WTC11 (cell line): ENCODE measurements around the gene ZNF688. TPM values are rescaled to one million over a fixed set of nuclear protein-coding genes. Genes with fewer than 3 reads are reported as not detected.

Experiments used
- ATAC-seq: fragments of 200-7000 bp; cut with Tn5 transposase; 2 replicates; pipeline ENCODE4 v1.10.0; 2021; ENCODE audit warnings: mild to moderate bottlenecking, moderate library complexity
- CTCF ChIA-PET: fragments of 300-600 bp; sonication (Branson Sonifier 250); formaldehyde crosslinking; loops from one replicate; lab custom pipeline; 2021; ENCODE audit warnings: antibody characterized with exemption; lab: Charles Lee
- POLR2A ChIA-PET: fragments of 350-600 bp; sonication (Branson Sonifier 250); formaldehyde crosslinking; loops from one replicate; lab custom pipeline; 2021; ENCODE audit warnings: antibody characterized with exemption; lab: Charles Lee
- DNase-seq: peaks from one replicate; pipeline ENCODE4 v3.0.0; 2021; ENCODE audit warnings: low spot score
- H3K27ac Mint-ChIP-seq: 2 replicates; pipeline ENCODE4 v1.8.0; 2021; ENCODE audit warnings: mixed read lengths
- H3K27me3 Mint-ChIP-seq: 2 replicates; pipeline ENCODE4 v1.8.0; 2021; ENCODE audit warnings: low read depth, mild to moderate bottlenecking, moderate library complexity, mixed read lengths
- H3K36me3 Mint-ChIP-seq: 2 replicates; pipeline ENCODE4 v1.8.0; 2021; ENCODE audit warnings: mixed read lengths
- H3K4me1 Mint-ChIP-seq: 2 replicates; pipeline ENCODE4 v1.8.0; 2022; ENCODE audit warnings: mixed read lengths
- H3K4me3 Mint-ChIP-seq: 2 replicates; pipeline ENCODE4 v1.8.0; 2021; ENCODE audit warnings: mild to moderate bottlenecking, moderate library complexity, mixed read lengths
- H3K9me3 Mint-ChIP-seq: 2 replicates; pipeline ENCODE4 v1.8.0; 2021; ENCODE audit warnings: mixed read lengths
- CBFB ChIP-seq: sonication (generic); formaldehyde crosslinking; IDR thresholded peaks from 2 replicates; pipeline ENCODE4 v1.8.1; 2022; ENCODE audit warnings: mild to moderate bottlenecking, low read depth, missing genetic modification reagents
- ERG ChIP-seq: fragments of 250-450 bp; sonication (Bioruptor Pico); IDR thresholded peaks from 2 replicates; pipeline ENCODE4 v1.8.0; 2021; ENCODE audit warnings: mild to moderate bottlenecking
- ESRRA ChIP-seq: sonication (generic); formaldehyde crosslinking; IDR thresholded peaks from 2 replicates; pipeline ENCODE4 v1.8.1; 2022; ENCODE audit warnings: mild to moderate bottlenecking, missing genetic modification reagents, borderline replicate concordance
- GABPB1 ChIP-seq: sonication (generic); formaldehyde crosslinking; IDR thresholded peaks from 2 replicates; pipeline ENCODE4 v1.8.1; 2023; ENCODE audit warnings: mild to moderate bottlenecking, missing genetic modification reagents
- IRF2 ChIP-seq: sonication (generic); formaldehyde crosslinking; IDR thresholded peaks from 2 replicates; pipeline ENCODE4 v1.8.0; 2022; ENCODE audit warnings: low read depth, missing genetic modification reagents, borderline replicate concordance
- JUN ChIP-seq: sonication (generic); formaldehyde crosslinking; IDR thresholded peaks from 2 replicates; pipeline ENCODE4 v1.8.0; 2023; ENCODE audit warnings: mild to moderate bottlenecking, missing genetic modification reagents
- RELA ChIP-seq: sonication (generic); formaldehyde crosslinking; IDR thresholded peaks from 2 replicates; pipeline ENCODE4 v1.8.1; 2022; ENCODE audit warnings: missing genetic modification reagents, mild to moderate bottlenecking, borderline replicate concordance
- TCF7 ChIP-seq: sonication (generic); formaldehyde crosslinking; IDR thresholded peaks from 2 replicates; pipeline ENCODE4 v1.8.0; 2022; ENCODE audit warnings: mild to moderate bottlenecking, low read depth, missing genetic modification reagents, moderate library complexity
- ZBTB21 ChIP-seq: sonication (generic); formaldehyde crosslinking; IDR thresholded peaks from 2 replicates; pipeline ENCODE4 v1.8.1; 2023; ENCODE audit warnings: mild to moderate bottlenecking, missing genetic modification reagents, borderline replicate concordance
- ZNF512 ChIP-seq: sonication (generic); formaldehyde crosslinking; IDR thresholded peaks from 2 replicates; pipeline ENCODE4 v1.8.1; 2022; ENCODE audit warnings: missing genetic modification reagents, borderline replicate concordance
- total RNA-seq: library from RNA; stranded (reverse); gene quantifications from 3 replicates; pipeline ENCODE4 v1.2.3, GENCODE V29; 2021
- TF ChIP-seq, protein P1 (sequence below): sonication (generic); formaldehyde crosslinking; IDR thresholded peaks from 2 replicates; pipeline ENCODE4 v1.8.1; 2023; ENCODE audit warnings: mild to moderate bottlenecking, moderate library complexity, missing genetic modification reagents
- TF ChIP-seq, protein P2 (sequence below): fragments of 250-450 bp; sonication (Bioruptor Pico); IDR thresholded peaks from 2 replicates; pipeline ENCODE4 v1.9.0; 2021; ENCODE audit warnings: moderate library complexity, mild to moderate bottlenecking, inconsistent platforms, borderline replicate concordance
- TF ChIP-seq, protein P3 (sequence below): sonication (generic); formaldehyde crosslinking; conservative IDR thresholded peaks from 2 replicates; pipeline ENCODE4 v1.8.1; 2023; ENCODE audit warnings: mild to moderate bottlenecking, low read depth, missing genetic modification reagents, moderate library complexity
- TF ChIP-seq, protein P4 (sequence below): sonication (generic); formaldehyde crosslinking; IDR thresholded peaks from 2 replicates; pipeline ENCODE4 v1.8.1; 2022; ENCODE audit warnings: low read depth, mild to moderate bottlenecking, moderate library complexity, missing genetic modification reagents, borderline replicate concordance
- TF ChIP-seq, protein P5 (sequence below): sonication (generic); formaldehyde crosslinking; conservative IDR thresholded peaks from 2 replicates; pipeline ENCODE4 v1.8.1; 2022; ENCODE audit warnings: mild to moderate bottlenecking, missing genetic modification reagents
- TF ChIP-seq, protein P6 (sequence below): sonication (generic); formaldehyde crosslinking; IDR thresholded peaks from 2 replicates; pipeline ENCODE4 v1.8.1; 2022; ENCODE audit warnings: mild to moderate bottlenecking, moderate library complexity, missing genetic modification reagents

The ZNF688 gene
- total RNA-seq, 1 experiment from 2014 or later, result 4.2 TPM

GRCh38 chr16:30548416-30549253 lies 22.9 kb downstream of the ZNF688 start (continued):
- TF ChIP-seq ZNF512 (no peak), ESRRA (no peak), TCF7 (CRISPR knock-in tag) (no peak), JUN (no peak)
- TF ChIP-seq, protein P1, sequence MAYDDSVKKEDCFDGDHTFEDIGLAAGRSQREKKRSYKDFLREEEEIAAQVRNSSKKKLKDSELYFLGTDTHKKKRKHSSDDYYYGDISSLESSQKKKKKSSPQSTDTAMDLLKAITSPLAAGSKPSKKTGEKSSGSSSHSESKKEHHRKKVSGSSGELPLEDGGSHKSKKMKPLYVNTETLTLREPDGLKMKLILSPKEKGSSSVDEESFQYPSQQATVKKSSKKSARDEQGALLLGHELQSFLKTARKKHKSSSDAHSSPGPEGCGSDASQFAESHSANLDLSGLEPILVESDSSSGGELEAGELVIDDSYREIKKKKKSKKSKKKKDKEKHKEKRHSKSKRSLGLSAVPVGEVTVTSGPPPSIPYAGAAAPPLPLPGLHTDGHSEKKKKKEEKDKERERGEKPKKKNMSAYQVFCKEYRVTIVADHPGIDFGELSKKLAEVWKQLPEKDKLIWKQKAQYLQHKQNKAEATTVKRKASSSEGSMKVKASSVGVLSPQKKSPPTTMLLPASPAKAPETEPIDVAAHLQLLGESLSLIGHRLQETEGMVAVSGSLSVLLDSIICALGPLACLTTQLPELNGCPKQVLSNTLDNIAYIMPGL (CRISPR knock-in tag), result no peak

DNA sequence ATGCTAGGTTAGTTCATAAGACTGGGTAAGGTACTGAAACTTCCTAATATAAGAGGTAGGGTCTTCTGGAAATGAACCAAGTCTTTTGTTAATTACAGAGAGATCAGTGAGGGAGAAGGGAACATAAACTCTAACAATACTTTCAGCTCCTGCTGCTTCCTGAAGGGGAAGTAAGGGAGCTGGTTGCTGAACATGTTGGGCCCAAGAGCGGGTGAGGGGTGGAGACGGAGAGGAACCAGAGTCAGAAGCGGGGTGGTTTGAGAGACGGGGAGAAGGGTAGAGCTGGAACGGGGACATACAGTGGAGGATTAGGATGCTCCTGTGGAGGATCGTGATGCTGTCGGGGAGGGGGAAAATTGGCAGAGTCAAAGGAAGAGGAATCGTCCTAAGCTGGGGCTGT lies 25.4 kb downstream of the ZNF688 start:
- Mint-ChIP-seq H3K27ac (no peak overlapping the region), H3K4me1 (peaks cover 17% of the 10 kb centered on the region), H3K36me3 (peaks cover 5% of the 10 kb centered on the region; the same call in 1 of the 2 replicates), H3K27me3 (no peaks in the 10 kb centered on the region), H3K9me3 (no peaks in the 10 kb centered on the region; the same call in 1 of the 2 replicates), H3K4me3 (no peak overlapping the region)
- no peak for DNase-seq
- ATAC-seq, result no peak
- no peak for TF ChIP-seq IRF2
- no peak for TF ChIP-seq GABPB1 (CRISPR knock-in tag)
- no peak for TF ChIP-seq ZNF512
- TF ChIP-seq, protein P2, sequence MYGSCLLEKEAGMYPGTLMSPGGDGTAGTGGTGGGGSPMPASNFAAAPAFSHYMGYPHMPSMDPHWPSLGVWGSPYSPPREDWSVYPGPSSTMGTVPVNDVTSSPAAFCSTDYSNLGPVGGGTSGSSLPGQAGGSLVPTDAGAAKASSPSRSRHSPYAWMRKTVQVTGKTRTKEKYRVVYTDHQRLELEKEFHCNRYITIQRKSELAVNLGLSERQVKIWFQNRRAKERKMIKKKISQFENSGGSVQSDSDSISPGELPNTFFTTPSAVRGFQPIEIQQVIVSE (CRISPR knock-in tag), result no peak
- no peak for TF ChIP-seq ZBTB21 (CRISPR knock-in tag)
- no peak for TF ChIP-seq ERG (CRISPR knock-in tag)
- TF ChIP-seq ESRRA, result no peak
- TF ChIP-seq, protein P3, sequence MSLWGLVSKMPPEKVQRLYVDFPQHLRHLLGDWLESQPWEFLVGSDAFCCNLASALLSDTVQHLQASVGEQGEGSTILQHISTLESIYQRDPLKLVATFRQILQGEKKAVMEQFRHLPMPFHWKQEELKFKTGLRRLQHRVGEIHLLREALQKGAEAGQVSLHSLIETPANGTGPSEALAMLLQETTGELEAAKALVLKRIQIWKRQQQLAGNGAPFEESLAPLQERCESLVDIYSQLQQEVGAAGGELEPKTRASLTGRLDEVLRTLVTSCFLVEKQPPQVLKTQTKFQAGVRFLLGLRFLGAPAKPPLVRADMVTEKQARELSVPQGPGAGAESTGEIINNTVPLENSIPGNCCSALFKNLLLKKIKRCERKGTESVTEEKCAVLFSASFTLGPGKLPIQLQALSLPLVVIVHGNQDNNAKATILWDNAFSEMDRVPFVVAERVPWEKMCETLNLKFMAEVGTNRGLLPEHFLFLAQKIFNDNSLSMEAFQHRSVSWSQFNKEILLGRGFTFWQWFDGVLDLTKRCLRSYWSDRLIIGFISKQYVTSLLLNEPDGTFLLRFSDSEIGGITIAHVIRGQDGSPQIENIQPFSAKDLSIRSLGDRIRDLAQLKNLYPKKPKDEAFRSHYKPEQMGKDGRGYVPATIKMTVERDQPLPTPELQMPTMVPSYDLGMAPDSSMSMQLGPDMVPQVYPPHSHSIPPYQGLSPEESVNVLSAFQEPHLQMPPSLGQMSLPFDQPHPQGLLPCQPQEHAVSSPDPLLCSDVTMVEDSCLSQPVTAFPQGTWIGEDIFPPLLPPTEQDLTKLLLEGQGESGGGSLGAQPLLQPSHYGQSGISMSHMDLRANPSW, result no peak
- TF ChIP-seq, protein P4, sequence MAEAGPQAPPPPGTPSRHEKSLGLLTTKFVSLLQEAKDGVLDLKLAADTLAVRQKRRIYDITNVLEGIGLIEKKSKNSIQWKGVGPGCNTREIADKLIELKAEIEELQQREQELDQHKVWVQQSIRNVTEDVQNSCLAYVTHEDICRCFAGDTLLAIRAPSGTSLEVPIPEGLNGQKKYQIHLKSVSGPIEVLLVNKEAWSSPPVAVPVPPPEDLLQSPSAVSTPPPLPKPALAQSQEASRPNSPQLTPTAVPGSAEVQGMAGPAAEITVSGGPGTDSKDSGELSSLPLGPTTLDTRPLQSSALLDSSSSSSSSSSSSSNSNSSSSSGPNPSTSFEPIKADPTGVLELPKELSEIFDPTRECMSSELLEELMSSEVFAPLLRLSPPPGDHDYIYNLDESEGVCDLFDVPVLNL (CRISPR knock-in tag), result no peak
- TF ChIP-seq TCF7 (CRISPR knock-in tag), result no peak
- TF ChIP-seq, protein P5, sequence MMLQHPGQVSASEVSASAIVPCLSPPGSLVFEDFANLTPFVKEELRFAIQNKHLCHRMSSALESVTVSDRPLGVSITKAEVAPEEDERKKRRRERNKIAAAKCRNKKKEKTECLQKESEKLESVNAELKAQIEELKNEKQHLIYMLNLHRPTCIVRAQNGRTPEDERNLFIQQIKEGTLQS (CRISPR knock-in tag), result no peak
- TF ChIP-seq, protein P6, sequence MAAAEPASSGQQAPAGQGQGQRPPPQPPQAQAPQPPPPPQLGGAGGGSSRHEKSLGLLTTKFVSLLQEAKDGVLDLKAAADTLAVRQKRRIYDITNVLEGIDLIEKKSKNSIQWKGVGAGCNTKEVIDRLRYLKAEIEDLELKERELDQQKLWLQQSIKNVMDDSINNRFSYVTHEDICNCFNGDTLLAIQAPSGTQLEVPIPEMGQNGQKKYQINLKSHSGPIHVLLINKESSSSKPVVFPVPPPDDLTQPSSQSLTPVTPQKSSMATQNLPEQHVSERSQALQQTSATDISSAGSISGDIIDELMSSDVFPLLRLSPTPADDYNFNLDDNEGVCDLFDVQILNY (CRISPR knock-in tag), result no peak
- TF ChIP-seq CBFB (CRISPR knock-in tag), result no peak
- TF ChIP-seq RELA (CRISPR knock-in tag), result no peak
- POLR2A ChIA-PET, result no interaction called here
- CTCF ChIA-PET, result interaction anchor here (1.2 kb wide), 1 partner anchor 11 kb away, joined by 5 read pairs; no protein-coding TSS in a partner anchor
